HEK293 (cell line): ENCODE measurements around the gene CD37.
A peak's percentile ranks its signal among the peaks of the same experiment; 100 is the strongest.
"Not testable (repeated sequence)": the region's sequence is repeated elsewhere in the genome, so short reads cannot be mapped to it uniquely, and the experiment has no call there.

Experiments used
- CTCF ChIA-PET: fragments of 350-600 bp; formaldehyde crosslinking; extraction: SDS; loops from one replicate; lab custom pipeline; 2021; ENCODE audit warnings: antibody characterized with exemption; lab: Yijun Ruan, JAX
- POLR2A ChIA-PET: fragments of 300-600 bp; formaldehyde crosslinking; extraction: SDS; loops from one replicate; lab custom pipeline; 2020; ENCODE audit warnings: antibody characterized with exemption, inconsistent platforms; lab: Yijun Ruan, JAX
- H3K27ac ChIP-seq: fragments of 200-500 bp; sonication (Bioruptor generic); 2 replicates; pipeline ENCODE4 v1.5.1; 2014; ENCODE audit warnings: low read depth, low read length, control low read depth, inconsistent platforms; ENCODE audit errors: extremely low read depth
- H3K36me3 ChIP-seq, 2 experiments: fragments of 200-500 bp in 1 of 2; sonication (Bioruptor generic) in 1 of 2; 1 replicate in 1 of 2; 2 replicates in 1 of 2; pipeline ENCODE4 v1.5.1; 2014 to 2017; ENCODE audit warnings: inconsistent platforms in 2 of 2, low read length in 2 of 2; ENCODE audit not compliant: control insufficient read depth in 2 of 2, insufficient read depth in 1 of 2
- H3K4me1 ChIP-seq: fragments of 200-500 bp; sonication (Bioruptor generic); 2 replicates; pipeline ENCODE4 v1.5.1; 2014; ENCODE audit warnings: mild to moderate bottlenecking, low read length, inconsistent platforms; ENCODE audit not compliant: control insufficient read depth, insufficient read depth
- H3K4me3 ChIP-seq: 2 replicates; pipeline ENCODE4 v1.5.1; 2011; ENCODE audit warnings: low read depth, mild to moderate bottlenecking, control low read depth, low read length, moderate library complexity
- H3K9me3 ChIP-seq: fragments of 200-500 bp; sonication (Bioruptor generic); 2 replicates; pipeline ENCODE4 v1.5.1; 2014; ENCODE audit warnings: low read depth, low read length, inconsistent platforms; ENCODE audit not compliant: control insufficient read depth, insufficient read depth
- MZF1 ChIP-seq: fragments of 450-650 bp; formaldehyde crosslinking; IDR thresholded peaks from 2 replicates; pipeline ENCODE4 v1.5.1; 2017; ENCODE audit warnings: missing biosample characterization, missing genetic modification characterization, borderline replicate concordance
- PATZ1 ChIP-seq: fragments of 450-650 bp; formaldehyde crosslinking; IDR thresholded peaks from 2 replicates; pipeline ENCODE4 v1.5.1; 2016; ENCODE audit warnings: missing biosample characterization, missing genetic modification characterization
- PRDM10 ChIP-seq: fragments of 450-650 bp; formaldehyde crosslinking; IDR thresholded peaks from 2 replicates; pipeline ENCODE4 v1.5.1; 2016; ENCODE audit warnings: missing biosample characterization, missing genetic modification characterization
- SALL2 ChIP-seq: fragments of 450-650 bp; formaldehyde crosslinking; IDR thresholded peaks from 2 replicates; pipeline ENCODE4 v1.5.0; 2017; ENCODE audit warnings: missing biosample characterization, mild to moderate bottlenecking, missing genetic modification characterization, borderline replicate concordance
- SP7 ChIP-seq: fragments of 450-650 bp; formaldehyde crosslinking; IDR thresholded peaks from 2 replicates; pipeline ENCODE4 v1.5.1; 2016; ENCODE audit warnings: missing biosample characterization, missing genetic modification characterization
- TRIM28 ChIP-seq: IDR thresholded peaks from 2 replicates; pipeline ENCODE4 v1.6.1; 2011; ENCODE audit warnings: low read length, control low read depth, borderline replicate concordance
- YY1 ChIP-seq: fragments of 450-650 bp; formaldehyde crosslinking; IDR thresholded peaks from 2 replicates; pipeline ENCODE4 v1.5.1; 2018; ENCODE audit warnings: missing biosample characterization, missing genetic modification characterization
- YY2 ChIP-seq: fragments of 450-650 bp; formaldehyde crosslinking; IDR thresholded peaks from 2 replicates; pipeline ENCODE4 v1.5.1; 2016; ENCODE audit warnings: missing biosample characterization, missing genetic modification characterization
- ZBTB48 ChIP-seq: fragments of 450-650 bp; formaldehyde crosslinking; IDR thresholded peaks from 2 replicates; pipeline ENCODE4 v1.5.1; 2016; ENCODE audit warnings: missing biosample characterization, missing genetic modification characterization
- ZNF146 ChIP-seq: fragments of 450-650 bp; formaldehyde crosslinking; IDR thresholded peaks from 2 replicates; pipeline ENCODE4 v1.5.1; 2016; ENCODE audit warnings: missing biosample characterization, missing genetic modification characterization
- ZNF2 ChIP-seq: fragments of 450-650 bp; formaldehyde crosslinking; IDR thresholded peaks from 2 replicates; pipeline ENCODE4 v1.5.1; 2016; ENCODE audit warnings: missing biosample characterization, missing genetic modification characterization
- ZNF211 ChIP-seq: fragments of 450-650 bp; formaldehyde crosslinking; IDR thresholded peaks from 2 replicates; pipeline ENCODE4 v1.5.1; 2016; ENCODE audit warnings: low read depth, missing biosample characterization, missing genetic modification characterization
- ZNF292 ChIP-seq: fragments of 450-650 bp; formaldehyde crosslinking; IDR thresholded peaks from 2 replicates; pipeline ENCODE4 v1.5.1; 2016; ENCODE audit warnings: low read depth, missing biosample characterization, missing genetic modification characterization, borderline replicate concordance
- ZNF335 ChIP-seq: fragments of 450-650 bp; formaldehyde crosslinking; conservative IDR thresholded peaks from 2 replicates; pipeline ENCODE4 v1.5.1; 2016; ENCODE audit warnings: missing biosample characterization, missing genetic modification characterization
- ZNF341 ChIP-seq: fragments of 450-650 bp; formaldehyde crosslinking; IDR thresholded peaks from 2 replicates; pipeline ENCODE4; 2016; ENCODE audit warnings: low read depth, missing biosample characterization, missing genetic modification characterization
- ZNF580 ChIP-seq: fragments of 450-650 bp; formaldehyde crosslinking; IDR thresholded peaks from 2 replicates; pipeline ENCODE4 v1.5.1; 2016; ENCODE audit warnings: missing biosample characterization, missing genetic modification characterization
- ZNF600 ChIP-seq: fragments of 450-650 bp; formaldehyde crosslinking; IDR thresholded peaks from 2 replicates; pipeline ENCODE4 v1.5.1; 2016; ENCODE audit warnings: missing biosample characterization, missing genetic modification characterization
- ZNF654 ChIP-seq: fragments of 450-650 bp; formaldehyde crosslinking; IDR thresholded peaks from 2 replicates; pipeline ENCODE4 v1.5.1; 2016; ENCODE audit warnings: low read depth, missing biosample characterization, missing genetic modification characterization
- ZXDB ChIP-seq: fragments of 450-650 bp; formaldehyde crosslinking; IDR thresholded peaks from 2 replicates; pipeline ENCODE4 v1.5.1; 2016; ENCODE audit warnings: missing biosample characterization, missing genetic modification characterization
- TF ChIP-seq, protein P1 (sequence below): fragments of 450-650 bp; formaldehyde crosslinking; IDR thresholded peaks from 2 replicates; pipeline ENCODE4 v1.5.1; 2017; ENCODE audit warnings: missing biosample characterization, mild to moderate bottlenecking, missing genetic modification characterization, moderate library complexity
- TF ChIP-seq, protein P2 (sequence below): fragments of 450-650 bp; formaldehyde crosslinking; IDR thresholded peaks from 2 replicates; pipeline ENCODE4 v1.5.1; 2016; ENCODE audit warnings: missing biosample characterization, missing genetic modification characterization

CD37 gene

GRCh38 chr19:49298653-49299052 is 36.6 kb upstream of the CD37 start:
- H3K4me3 ChIP-seq, POLR2A ChIA-PET, H3K27ac ChIP-seq, H3K4me1 ChIP-seq, H3K9me3 ChIP-seq, H3K36me3 ChIP-seq: not testable (repeated sequence)
- CTCF ChIA-PET: interaction anchor here (1.1 to 5.4 kb wide), 3 partner anchors 30 to 128 kb away, joined by 3 to 47 read pairs (median 5); no protein-coding TSS in a partner anchor
- TF ChIP-seq ZNF580 (peak; percentile 73), ZNF146 (tag by site-specific recombination) (peak; percentile 97)

DNA sequence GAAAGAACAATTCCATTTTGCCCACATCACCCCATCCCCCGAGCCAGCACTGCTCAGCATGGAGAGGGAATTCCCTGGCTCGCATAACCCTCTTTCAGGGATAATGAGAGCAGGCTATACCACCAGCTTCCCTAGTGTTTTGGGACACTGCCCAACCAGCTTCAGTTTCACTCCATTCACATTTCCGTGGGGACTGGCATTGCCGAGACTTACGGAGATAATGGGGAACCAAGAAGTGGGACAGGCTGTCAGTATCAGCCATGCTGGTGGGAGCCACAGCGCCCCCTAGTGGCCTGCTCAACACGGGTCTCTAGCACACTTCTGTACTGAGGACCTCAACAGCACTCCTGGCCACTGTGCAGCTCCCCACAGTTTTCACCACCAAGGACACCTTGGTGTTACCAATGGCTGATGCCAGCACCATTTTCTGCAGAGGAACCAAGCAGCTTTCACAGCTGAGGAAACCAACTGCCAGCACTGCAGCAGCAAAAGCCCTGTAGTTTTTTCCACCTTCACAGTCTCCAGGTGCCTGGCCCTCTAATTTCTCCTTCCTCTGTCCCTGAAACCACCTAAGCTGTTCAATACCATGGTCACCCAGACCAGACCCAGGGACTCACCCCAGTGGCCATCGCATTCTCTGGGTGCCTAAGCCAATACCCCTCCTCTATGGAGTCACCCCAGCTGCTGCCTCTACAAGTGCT is 33.9 kb upstream of the CD37 start:
- no peaks in the 10 kb centered on the region for H3K9me3 ChIP-seq
- H3K27ac ChIP-seq: no peak overlapping the region
- ChIA-PET CTCF (interaction anchor here (0.5 to 5.4 kb wide), 59 partner anchors 9 to 605 kb away, joined by 3 to 47 read pairs (median 5); partner anchors contain the start of gene RCN3), POLR2A (no interaction called here)
- peak overlapping the region; percentile 41 for H3K4me3 ChIP-seq
- TF ChIP-seq TRIM28: no peak
- TF ChIP-seq YY2 (tag by site-specific recombination): peak; percentile 77
- no peak for TF ChIP-seq ZNF292 (tag by site-specific recombination)
- TF ChIP-seq PRDM10 (tag by site-specific recombination): peak; percentile 89
- TF ChIP-seq ZNF211 (tag by site-specific recombination): 0 out of 2 replicates have a peak, but pooled peaks have one; percentile 14
- TF ChIP-seq, protein P1, sequence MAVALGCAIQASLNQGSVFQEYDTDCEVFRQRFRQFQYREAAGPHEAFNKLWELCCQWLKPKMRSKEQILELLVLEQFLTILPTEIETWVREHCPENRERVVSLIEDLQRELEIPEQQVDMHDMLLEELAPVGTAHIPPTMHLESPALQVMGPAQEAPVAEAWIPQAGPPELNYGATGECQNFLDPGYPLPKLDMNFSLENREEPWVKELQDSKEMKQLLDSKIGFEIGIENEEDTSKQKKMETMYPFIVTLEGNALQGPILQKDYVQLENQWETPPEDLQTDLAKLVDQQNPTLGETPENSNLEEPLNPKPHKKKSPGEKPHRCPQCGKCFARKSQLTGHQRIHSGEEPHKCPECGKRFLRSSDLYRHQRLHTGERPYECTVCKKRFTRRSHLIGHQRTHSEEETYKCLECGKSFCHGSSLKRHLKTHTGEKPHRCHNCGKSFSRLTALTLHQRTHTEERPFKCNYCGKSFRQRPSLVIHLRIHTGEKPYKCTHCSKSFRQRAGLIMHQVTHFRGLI (tag by site-specific recombination): peak; percentile 48; the same call in 1 of the 2 replicates
- 0 out of 2 replicates have a peak, but pooled peaks have one; percentile 14 for TF ChIP-seq PATZ1 (tag by site-specific recombination)
- TF ChIP-seq ZXDB: peak; percentile 48; the same call in 1 of the 2 replicates
- TF ChIP-seq, protein P2, sequence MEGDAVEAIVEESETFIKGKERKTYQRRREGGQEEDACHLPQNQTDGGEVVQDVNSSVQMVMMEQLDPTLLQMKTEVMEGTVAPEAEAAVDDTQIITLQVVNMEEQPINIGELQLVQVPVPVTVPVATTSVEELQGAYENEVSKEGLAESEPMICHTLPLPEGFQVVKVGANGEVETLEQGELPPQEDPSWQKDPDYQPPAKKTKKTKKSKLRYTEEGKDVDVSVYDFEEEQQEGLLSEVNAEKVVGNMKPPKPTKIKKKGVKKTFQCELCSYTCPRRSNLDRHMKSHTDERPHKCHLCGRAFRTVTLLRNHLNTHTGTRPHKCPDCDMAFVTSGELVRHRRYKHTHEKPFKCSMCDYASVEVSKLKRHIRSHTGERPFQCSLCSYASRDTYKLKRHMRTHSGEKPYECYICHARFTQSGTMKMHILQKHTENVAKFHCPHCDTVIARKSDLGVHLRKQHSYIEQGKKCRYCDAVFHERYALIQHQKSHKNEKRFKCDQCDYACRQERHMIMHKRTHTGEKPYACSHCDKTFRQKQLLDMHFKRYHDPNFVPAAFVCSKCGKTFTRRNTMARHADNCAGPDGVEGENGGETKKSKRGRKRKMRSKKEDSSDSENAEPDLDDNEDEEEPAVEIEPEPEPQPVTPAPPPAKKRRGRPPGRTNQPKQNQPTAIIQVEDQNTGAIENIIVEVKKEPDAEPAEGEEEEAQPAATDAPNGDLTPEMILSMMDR (tag by site-specific recombination): peak; percentile 90
- TF ChIP-seq ZNF335 (tag by site-specific recombination): peak; percentile 36; the same call in 1 of the 2 replicates
- TF ChIP-seq ZNF2 (tag by site-specific recombination): 0 out of 2 replicates have a peak, but pooled peaks have one; percentile 44
- TF ChIP-seq ZBTB48 (tag by site-specific recombination): no peak
- 0 out of 2 replicates have a peak, but pooled peaks have one; percentile 42 for TF ChIP-seq MZF1 (tag by site-specific recombination)
- TF ChIP-seq SP7: peak; percentile 29; the same call in 1 of the 2 replicates
- 0 out of 2 replicates have a peak, but pooled peaks have one; percentile 39 for TF ChIP-seq ZNF341 (tag by site-specific recombination)
- TF ChIP-seq ZNF600 (tag by site-specific recombination): 0 out of 2 replicates have a peak, but pooled peaks have one; percentile 30
- TF ChIP-seq ZNF654: peak; percentile 54
- 0 out of 2 replicates have a peak, but pooled peaks have one; percentile 48 for TF ChIP-seq YY1 (tag by site-specific recombination)
- TF ChIP-seq SALL2 (tag by site-specific recombination): no peak
- H3K4me1 ChIP-seq: no peaks in the 10 kb centered on the region
- no peaks in the 10 kb centered on the region for H3K36me3 ChIP-seq
